ENCODE measurements around the gene SLC22A13.
"Not testable (repeated sequence)": the region's sequence is repeated elsewhere in the genome, so short reads cannot be mapped to it uniquely, and the experiment has no call there.

Gene SLC22A13

GRCh38 chr3:38289286-38290217, 23.9 kb downstream of the SLC22A13 start:
- not testable (repeated sequence) for H3K4me3 ChIP-seq (ENCODE audit: low read depth in 1 of 5, low read length in 5 of 5); H3K27ac ChIP-seq (ENCODE audit: low read depth, low read length); H3K9me3 ChIP-seq (ENCODE audit: control insufficient read depth in 5 of 5, low read length in 5 of 5)

GRCh38 chr3:38297053-38297452, 31.4 kb downstream of the SLC22A13 start:
- H3K36me3 ChIP-seq (ENCODE audit: control insufficient read depth in 5 of 5, insufficient read depth in 5 of 5, low read length in 5 of 5); H3K27me3 ChIP-seq (ENCODE audit: control insufficient read depth in 5 of 5, insufficient read depth in 4 of 5, low read length in 5 of 5); H3K27ac ChIP-seq (ENCODE audit: low read depth, low read length); H3K4me3 ChIP-seq (ENCODE audit: low read depth in 1 of 5, low read length in 5 of 5); H3K9ac ChIP-seq (ENCODE audit: low read length in 5 of 5); H3K9me3 ChIP-seq (ENCODE audit: control insufficient read depth in 5 of 5, low read length in 5 of 5); H3K4me1 ChIP-seq (ENCODE audit: control insufficient read depth in 5 of 5, insufficient read depth in 5 of 5, low read length in 5 of 5): not testable (repeated sequence)

More at GRCh38 chr3:38289286-38290217, 23.9 kb downstream of the SLC22A13 start:
- not testable (repeated sequence) for H3K36me3 ChIP-seq (ENCODE audit: control insufficient read depth in 5 of 5, insufficient read depth in 5 of 5, low read length in 5 of 5); H3K9ac ChIP-seq (ENCODE audit: low read length in 5 of 5); H3K4me1 ChIP-seq (ENCODE audit: control insufficient read depth in 5 of 5, insufficient read depth in 5 of 5, low read length in 5 of 5); H3K27me3 ChIP-seq (ENCODE audit: control insufficient read depth in 5 of 5, insufficient read depth in 4 of 5, low read length in 5 of 5)

GRCh38 chr3:38297537-38297936, 31.9 kb downstream of the SLC22A13 start:
- Histone ChIP-seq H3K27ac (ENCODE audit: low read depth, low read length) (no peak overlapping the region), H3K36me3 (ENCODE audit: control insufficient read depth in 5 of 5, insufficient read depth in 5 of 5, low read length in 5 of 5) (no peaks in the 10 kb centered on the region), H3K27me3 (ENCODE audit: control insufficient read depth in 5 of 5, insufficient read depth in 4 of 5, low read length in 5 of 5) (no peaks in the 10 kb centered on the region), H3K4me1 (ENCODE audit: control insufficient read depth in 5 of 5, insufficient read depth in 5 of 5, low read length in 5 of 5) (peaks cover 0 to 3% (median 0%) of the 10 kb centered on the region in 5 donors), H3K9me3 (ENCODE audit: control insufficient read depth in 5 of 5, low read length in 5 of 5) (no peaks in the 10 kb centered on the region), H3K9ac (ENCODE audit: low read length in 5 of 5) (no peak overlapping the region), H3K4me3 (ENCODE audit: low read depth in 1 of 5, low read length in 5 of 5) (no peak overlapping the region)

- H3K9ac ChIP-seq (ENCODE audit: low read length in 5 of 5) = no peak overlapping the region
- no peak overlapping the region for H3K4me3 ChIP-seq (ENCODE audit: low read depth in 1 of 5, low read length in 5 of 5)
- no peaks in the 10 kb centered on the region for H3K9me3 ChIP-seq (ENCODE audit: control insufficient read depth in 5 of 5, low read length in 5 of 5)
- H3K27me3 ChIP-seq (ENCODE audit: control insufficient read depth in 5 of 5, insufficient read depth in 4 of 5, low read length in 5 of 5) = no peaks in the 10 kb centered on the region
- no peak overlapping the region for H3K27ac ChIP-seq (ENCODE audit: low read depth, low read length)
- H3K36me3 ChIP-seq (ENCODE audit: control insufficient read depth in 5 of 5, insufficient read depth in 5 of 5, low read length in 5 of 5) = no peaks in the 10 kb centered on the region
- peaks cover 0 to 3% (median 0%) of the 10 kb centered on the region in 5 donors for H3K4me1 ChIP-seq (ENCODE audit: control insufficient read depth in 5 of 5, insufficient read depth in 5 of 5, low read length in 5 of 5)
Observed at GRCh38 chr3:38297947-38298711, 32.5 kb downstream of the SLC22A13 start.

GRCh38 chr3:38306941-38307340, 41.3 kb downstream of the SLC22A13 start:
- Histone ChIP-seq H3K4me3 (ENCODE audit: low read depth in 1 of 5, low read length in 5 of 5) (no peak overlapping the region), H3K27ac (ENCODE audit: low read depth, low read length) (no peak overlapping the region), H3K36me3 (ENCODE audit: control insufficient read depth in 5 of 5, insufficient read depth in 5 of 5, low read length in 5 of 5) (no peaks in the 10 kb centered on the region), H3K9ac (ENCODE audit: low read length in 5 of 5) (no peak overlapping the region), H3K9me3 (ENCODE audit: control insufficient read depth in 5 of 5, low read length in 5 of 5) (no peaks in the 10 kb centered on the region), H3K27me3 (ENCODE audit: control insufficient read depth in 5 of 5, insufficient read depth in 4 of 5, low read length in 5 of 5) (no peaks in the 10 kb centered on the region), H3K4me1 (ENCODE audit: control insufficient read depth in 5 of 5, insufficient read depth in 5 of 5, low read length in 5 of 5) (no peaks in the 10 kb centered on the region)

- Histone ChIP-seq H3K4me1 (ENCODE audit: control insufficient read depth in 5 of 5, insufficient read depth in 5 of 5, low read length in 5 of 5) (no peaks in the 10 kb centered on the region), H3K9me3 (ENCODE audit: control insufficient read depth in 5 of 5, low read length in 5 of 5) (no peaks in the 10 kb centered on the region), H3K36me3 (ENCODE audit: control insufficient read depth in 5 of 5, insufficient read depth in 5 of 5, low read length in 5 of 5) (no peaks in the 10 kb centered on the region), H3K27me3 (ENCODE audit: control insufficient read depth in 5 of 5, insufficient read depth in 4 of 5, low read length in 5 of 5) (no peaks in the 10 kb centered on the region), H3K27ac (ENCODE audit: low read depth, low read length) (no peak overlapping the region), H3K9ac (ENCODE audit: low read length in 5 of 5) (no peak overlapping the region), H3K4me3 (ENCODE audit: low read depth in 1 of 5, low read length in 5 of 5) (no peak overlapping the region)
Observed at GRCh38 chr3:38307599-38307998, 42.0 kb downstream of the SLC22A13 start.

- Histone ChIP-seq H3K27me3 (ENCODE audit: control insufficient read depth in 5 of 5, insufficient read depth in 4 of 5, low read length in 5 of 5) (no peaks in the 10 kb centered on the region), H3K27ac (ENCODE audit: low read depth, low read length) (no peak overlapping the region), H3K9me3 (ENCODE audit: control insufficient read depth in 5 of 5, low read length in 5 of 5) (no peaks in the 10 kb centered on the region), H3K4me1 (ENCODE audit: control insufficient read depth in 5 of 5, insufficient read depth in 5 of 5, low read length in 5 of 5) (no peaks in the 10 kb centered on the region), H3K36me3 (ENCODE audit: control insufficient read depth in 5 of 5, insufficient read depth in 5 of 5, low read length in 5 of 5) (no peaks in the 10 kb centered on the region), H3K4me3 (ENCODE audit: low read depth in 1 of 5, low read length in 5 of 5) (no peak overlapping the region), H3K9ac (ENCODE audit: low read length in 5 of 5) (no peak overlapping the region)
Observed at GRCh38 chr3:38308456-38308855, 42.8 kb downstream of the SLC22A13 start.

- Histone ChIP-seq H3K4me1 (ENCODE audit: control insufficient read depth in 5 of 5, insufficient read depth in 5 of 5, low read length in 5 of 5) (no peaks in the 10 kb centered on the region), H3K9me3 (ENCODE audit: control insufficient read depth in 5 of 5, low read length in 5 of 5) (no peaks in the 10 kb centered on the region), H3K9ac (ENCODE audit: low read length in 5 of 5) (no peak overlapping the region), H3K36me3 (ENCODE audit: control insufficient read depth in 5 of 5, insufficient read depth in 5 of 5, low read length in 5 of 5) (no peaks in the 10 kb centered on the region), H3K4me3 (ENCODE audit: low read depth in 1 of 5, low read length in 5 of 5) (no peak overlapping the region), H3K27ac (ENCODE audit: low read depth, low read length) (no peak overlapping the region), H3K27me3 (ENCODE audit: control insufficient read depth in 5 of 5, insufficient read depth in 4 of 5, low read length in 5 of 5) (no peaks in the 10 kb centered on the region)
Observed at GRCh38 chr3:38311476-38311875, 45.9 kb downstream of the SLC22A13 start.

- Histone ChIP-seq H3K9me3 (ENCODE audit: control insufficient read depth in 5 of 5, low read length in 5 of 5) (no peaks in the 10 kb centered on the region), H3K4me1 (ENCODE audit: control insufficient read depth in 5 of 5, insufficient read depth in 5 of 5, low read length in 5 of 5) (no peaks in the 10 kb centered on the region), H3K36me3 (ENCODE audit: control insufficient read depth in 5 of 5, insufficient read depth in 5 of 5, low read length in 5 of 5) (no peaks in the 10 kb centered on the region), H3K9ac (ENCODE audit: low read length in 5 of 5) (no peak overlapping the region), H3K4me3 (ENCODE audit: low read depth in 1 of 5, low read length in 5 of 5) (no peak overlapping the region), H3K27ac (ENCODE audit: low read depth, low read length) (no peak overlapping the region), H3K27me3 (ENCODE audit: control insufficient read depth in 5 of 5, insufficient read depth in 4 of 5, low read length in 5 of 5) (no peaks in the 10 kb centered on the region)
Observed at GRCh38 chr3:38311941-38312340, 46.3 kb downstream of the SLC22A13 start.

GRCh38 chr3:38312356-38312755, 46.7 kb downstream of the SLC22A13 start:
- no peaks in the 10 kb centered on the region for H3K27me3 ChIP-seq (ENCODE audit: control insufficient read depth in 5 of 5, insufficient read depth in 4 of 5, low read length in 5 of 5)
- no peaks in the 10 kb centered on the region for H3K9me3 ChIP-seq (ENCODE audit: control insufficient read depth in 5 of 5, low read length in 5 of 5)
- H3K4me1 ChIP-seq (ENCODE audit: control insufficient read depth in 5 of 5, insufficient read depth in 5 of 5, low read length in 5 of 5) = no peaks in the 10 kb centered on the region
- H3K36me3 ChIP-seq (ENCODE audit: control insufficient read depth in 5 of 5, insufficient read depth in 5 of 5, low read length in 5 of 5) = no peaks in the 10 kb centered on the region
- H3K27ac ChIP-seq (ENCODE audit: low read depth, low read length) = no peak overlapping the region
- no peak overlapping the region for H3K9ac ChIP-seq (ENCODE audit: low read length in 5 of 5)
- H3K4me3 ChIP-seq (ENCODE audit: low read depth in 1 of 5, low read length in 5 of 5) = no peak overlapping the region
